Measurements from ENCODE around the gene RFNG. TPM values are rescaled to one million over a fixed set of nuclear protein-coding genes. Genes with fewer than 3 reads are reported as not detected.

Gene RFNG
- total RNA-seq, 6 donors from 2014 or later, result 25.0 to 101 (median 37.5) TPM

- H3K4me3 ChIP-seq, result no peak overlapping the region
- ATAC-seq (ENCODE audit: low FRiP score in 2 of 2), result no peak
- no peaks in the 10 kb centered on the region for H3K27me3 ChIP-seq
- TF ChIP-seq POLR2A (IDR thresholded peaks at IDR 0.05), result no peak
- TF ChIP-seq POLR2AphosphoS5 (IDR thresholded peaks at IDR 0.05), result no peak
- TF ChIP-seq, protein P1, sequence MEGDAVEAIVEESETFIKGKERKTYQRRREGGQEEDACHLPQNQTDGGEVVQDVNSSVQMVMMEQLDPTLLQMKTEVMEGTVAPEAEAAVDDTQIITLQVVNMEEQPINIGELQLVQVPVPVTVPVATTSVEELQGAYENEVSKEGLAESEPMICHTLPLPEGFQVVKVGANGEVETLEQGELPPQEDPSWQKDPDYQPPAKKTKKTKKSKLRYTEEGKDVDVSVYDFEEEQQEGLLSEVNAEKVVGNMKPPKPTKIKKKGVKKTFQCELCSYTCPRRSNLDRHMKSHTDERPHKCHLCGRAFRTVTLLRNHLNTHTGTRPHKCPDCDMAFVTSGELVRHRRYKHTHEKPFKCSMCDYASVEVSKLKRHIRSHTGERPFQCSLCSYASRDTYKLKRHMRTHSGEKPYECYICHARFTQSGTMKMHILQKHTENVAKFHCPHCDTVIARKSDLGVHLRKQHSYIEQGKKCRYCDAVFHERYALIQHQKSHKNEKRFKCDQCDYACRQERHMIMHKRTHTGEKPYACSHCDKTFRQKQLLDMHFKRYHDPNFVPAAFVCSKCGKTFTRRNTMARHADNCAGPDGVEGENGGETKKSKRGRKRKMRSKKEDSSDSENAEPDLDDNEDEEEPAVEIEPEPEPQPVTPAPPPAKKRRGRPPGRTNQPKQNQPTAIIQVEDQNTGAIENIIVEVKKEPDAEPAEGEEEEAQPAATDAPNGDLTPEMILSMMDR (IDR thresholded peaks at IDR 0.05), result no peak
- no peak for TF ChIP-seq EP300 (IDR thresholded peaks at IDR 0.05)
- H3K9me3 ChIP-seq, result no peaks in the 10 kb centered on the region
- peak in 1 of 2 donors; percentile 71 for DNase-seq
- 85 to 92% methylated on average over 29 to 30 of the region's 30 CpGs for WGBS, 2 donors
- peaks cover 0 to 4% (median 0%) of the 10 kb centered on the region in 4 donors for H3K4me1 ChIP-seq
- H3K27ac ChIP-seq, result no peak overlapping the region
- H3K36me3 ChIP-seq, result peaks cover 0 to 5% (median 0%) of the 10 kb centered on the region in 4 donors
Observed at GRCh38 chr17:82005701-82006348, 45.8 kb downstream of the RFNG start.

DNA sequence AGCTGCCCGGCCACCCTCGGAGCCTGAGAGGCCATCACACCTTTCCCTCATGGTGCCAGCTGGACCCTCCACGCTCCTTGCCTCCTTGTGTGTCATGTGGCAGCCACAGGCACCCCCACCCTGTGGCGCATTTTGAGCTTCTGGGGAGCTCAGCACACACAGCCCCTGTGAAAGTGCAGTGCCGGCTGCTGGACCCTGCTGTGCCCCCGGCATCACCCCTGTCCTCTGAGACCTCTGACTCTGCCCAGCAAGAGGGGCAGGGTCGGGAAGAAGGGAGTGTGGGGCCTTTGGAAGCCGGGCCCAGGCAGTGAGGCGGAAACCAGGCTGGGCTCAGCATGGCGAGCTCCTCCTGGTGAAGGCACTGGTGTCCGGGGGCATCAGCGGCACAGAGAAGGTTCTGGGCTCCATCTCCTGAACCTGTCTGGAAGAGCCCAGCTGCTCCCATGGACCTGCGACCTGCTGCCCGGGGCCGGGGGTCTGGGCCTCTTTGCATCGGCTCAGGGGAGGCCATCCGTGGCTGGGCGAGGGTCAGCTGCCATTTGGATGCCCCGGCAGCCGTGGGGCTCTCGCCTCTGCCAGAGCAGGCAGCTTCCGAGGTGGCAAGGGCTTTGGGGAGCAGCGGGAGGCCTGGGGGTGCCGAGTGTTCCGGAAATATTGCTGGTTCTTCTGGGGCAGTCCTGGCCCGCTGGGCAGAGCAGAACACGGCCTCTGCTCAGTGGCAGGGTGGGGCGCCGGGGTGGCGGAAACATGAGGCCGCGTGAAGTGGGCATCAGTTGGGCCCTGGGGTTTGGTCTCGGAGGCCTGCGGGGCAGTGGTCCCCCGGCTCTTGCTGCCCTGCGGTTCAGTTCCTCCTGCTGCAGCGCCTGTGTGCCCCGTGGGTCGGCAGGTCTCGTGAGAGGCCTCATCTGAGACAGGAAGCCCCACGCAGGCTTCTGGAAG is 46.8 kb downstream of the RFNG start:
- WGBS, 2 donors, result 93 to 94% methylated on average over 24 to 37 of the region's 41 CpGs
- DNase-seq, result peak in 1 of 2 donors; percentile 74
- ATAC-seq (ENCODE audit: low FRiP score in 2 of 2), result no peak
- TF ChIP-seq POLR2AphosphoS5 (IDR thresholded peaks at IDR 0.05), result no peak
- TF ChIP-seq POLR2A (IDR thresholded peaks at IDR 0.05), result no peak
- no peak for TF ChIP-seq EP300 (IDR thresholded peaks at IDR 0.05)
- TF ChIP-seq, protein P1 (IDR thresholded peaks at IDR 0.05), result no peak
- Histone ChIP-seq H3K4me3 (no peak overlapping the region), H3K9me3 (no peaks in the 10 kb centered on the region), H3K36me3 (peaks cover 0 to 5% (median 0%) of the 10 kb centered on the region in 4 donors), H3K4me1 (peaks cover 0 to 10% (median 6%) of the 10 kb centered on the region in 4 donors), H3K27me3 (no peaks in the 10 kb centered on the region), H3K27ac (no peak overlapping the region)

DNA sequence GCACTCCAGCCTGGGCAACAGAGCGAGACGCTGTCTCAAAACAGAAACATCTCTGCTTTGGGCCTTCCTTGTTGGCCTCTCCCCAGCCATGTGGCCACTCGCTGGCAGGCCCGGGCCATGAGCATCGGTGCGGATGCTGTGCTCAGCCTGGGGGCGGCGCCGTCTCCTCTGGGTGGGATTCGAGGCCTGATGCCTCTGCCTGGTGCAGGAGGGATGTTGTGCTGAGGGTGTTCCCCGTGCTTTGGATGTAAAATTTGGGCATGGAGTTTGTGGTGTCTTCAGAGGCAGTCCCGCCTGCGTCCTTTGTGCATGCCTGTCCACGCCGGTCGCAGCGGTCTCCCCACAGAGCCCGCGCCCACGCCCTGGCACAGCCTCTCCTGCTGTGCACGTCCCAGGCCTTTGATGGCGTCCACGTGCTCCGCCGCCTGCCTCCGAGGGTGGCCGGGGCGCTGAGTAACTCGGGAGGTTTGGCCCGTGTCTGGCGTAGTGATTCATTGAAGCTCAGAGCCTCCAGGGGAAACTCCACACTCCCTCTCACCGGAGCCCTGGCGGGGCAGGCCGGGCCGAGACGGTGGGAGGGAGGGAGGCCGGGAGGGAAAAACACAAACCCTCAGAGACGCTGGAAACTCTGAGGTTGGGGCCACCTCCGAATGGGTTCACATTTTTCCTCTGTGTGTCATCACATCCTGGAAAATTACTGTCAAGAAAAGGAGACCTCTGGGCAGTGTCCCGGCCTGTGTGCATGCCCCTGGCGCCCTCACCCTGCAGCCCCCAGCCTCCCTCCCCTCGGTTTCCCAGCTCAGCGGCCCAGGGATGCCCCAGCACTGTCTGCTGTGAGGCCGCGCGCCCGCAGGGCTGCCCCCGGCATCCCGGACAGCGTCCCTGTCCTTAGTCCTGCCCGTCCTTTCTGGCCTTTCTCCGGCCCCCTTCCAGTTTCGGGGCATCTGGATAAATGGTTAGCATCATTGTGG is 47.9 kb downstream of the RFNG start:
- ATAC-seq (ENCODE audit: low FRiP score in 2 of 2), result peak; percentile 1 to 83

GRCh38 chr17:82001571-82002056 is 50.0 kb downstream of the RFNG start:
- Histone ChIP-seq H3K4me1 (peaks cover 0 to 16% (median 7%) of the 10 kb centered on the region in 4 donors), H3K36me3 (peaks cover 0 to 6% (median 4%) of the 10 kb centered on the region in 4 donors), H3K27me3 (no peaks in the 10 kb centered on the region), H3K9me3 (no peaks in the 10 kb centered on the region), H3K4me3 (no peak overlapping the region), H3K27ac (no peak overlapping the region)
- no peak for ATAC-seq (ENCODE audit: low FRiP score in 2 of 2)
- TF ChIP-seq, protein P1 (IDR thresholded peaks at IDR 0.05), result no peak
- TF ChIP-seq POLR2A (IDR thresholded peaks at IDR 0.05) (no peak), POLR2AphosphoS5 (IDR thresholded peaks at IDR 0.05) (no peak), EP300 (IDR thresholded peaks at IDR 0.05) (no peak)
- peak in 1 of 2 donors; percentile 53 for DNase-seq
- WGBS, 2 donors, result 88 to 93% methylated on average over 9 to 12 of the region's 17 CpGs

More for the DNA sequence above, 47.9 kb downstream of the RFNG start:
- Histone ChIP-seq H3K9me3 (no peaks in the 10 kb centered on the region), H3K36me3 (no peaks in the 10 kb centered on the region), H3K27me3 (no peaks in the 10 kb centered on the region), H3K4me1 (peaks cover 0 to 16% (median 7%) of the 10 kb centered on the region in 4 donors), H3K27ac (no peak overlapping the region), H3K4me3 (no peak overlapping the region)
- peak in 1 of 2 donors; percentile 88 for DNase-seq
- no peak for TF ChIP-seq POLR2AphosphoS5 (IDR thresholded peaks at IDR 0.05)
- TF ChIP-seq EP300 (IDR thresholded peaks at IDR 0.05), result no peak
- no peak for TF ChIP-seq POLR2A (IDR thresholded peaks at IDR 0.05)
- TF ChIP-seq, protein P1 (IDR thresholded peaks at IDR 0.05), result no peak
- WGBS, 2 donors, result 81 to 86% methylated on average over 28 to 33 of the region's 53 CpGs
